HUES64 (cell line): ENCODE data around the gene MAPK1.

Source experiments
- H3K27ac ChIP-seq: 2 replicates; pipeline ENCODE4 v1.7.0; 2013; ENCODE audit warnings: low read depth, low read length, inconsistent platforms
- H3K27me3 ChIP-seq: 2 replicates; pipeline ENCODE4 v1.6.1; 2013; ENCODE audit warnings: mild to moderate bottlenecking, low read length; ENCODE audit not compliant: insufficient read depth
- H3K36me3 ChIP-seq: 2 replicates; pipeline ENCODE4 v1.6.1; 2013; ENCODE audit warnings: mild to moderate bottlenecking, low read length; ENCODE audit not compliant: insufficient read depth
- H3K4me1 ChIP-seq: 2 replicates; pipeline ENCODE4 v1.6.1; 2013; ENCODE audit warnings: mild to moderate bottlenecking, low read length, moderate library complexity; ENCODE audit not compliant: insufficient read depth
- H3K4me3 ChIP-seq: 2 replicates; pipeline ENCODE4 v1.5.1; 2013; ENCODE audit warnings: mild to moderate bottlenecking, low read length, moderate library complexity
- H3K9ac ChIP-seq: 2 replicates; pipeline ENCODE4 v1.6.1; 2013; ENCODE audit warnings: mild to moderate bottlenecking, low read depth, low read length
- H3K9me3 ChIP-seq: 2 replicates; pipeline ENCODE4 v1.6.1; 2013; ENCODE audit warnings: low read depth, low read length; ENCODE audit not compliant: insufficient read depth
- WGBS: fragments of 150-250, 120-280 bp; methylation state at CpG from one replicate; pipeline ENCODE4 v1.1.7; 2013; ENCODE audit warnings: missing lambda C conversion rate; 5-methylcytosine and 5-hydroxymethylcytosine counted together

The MAPK1 gene

GRCh38 chr22:21714059-21714770, 153.2 kb downstream of the MAPK1 start:
- no peaks in the 10 kb centered on the region for H3K4me1 ChIP-seq
- no peaks in the 10 kb centered on the region for H3K9me3 ChIP-seq
- peaks cover 5% of the 10 kb centered on the region; the same call in 1 of the 2 replicates for H3K36me3 ChIP-seq
- WGBS = 94% methylated on average over 32 of the region's 32 CpGs
- no peaks in the 10 kb centered on the region for H3K27me3 ChIP-seq
- no peak overlapping the region for H3K4me3 ChIP-seq
- H3K9ac ChIP-seq = no peak overlapping the region
- no peak overlapping the region for H3K27ac ChIP-seq

GRCh38 chr22:21713428-21714058, 153.9 kb downstream of the MAPK1 start:
- no peak overlapping the region for H3K27ac ChIP-seq
- no peak overlapping the region for H3K4me3 ChIP-seq
- peaks cover 6% of the 10 kb centered on the region; the same call in 1 of the 2 replicates for H3K36me3 ChIP-seq
- H3K9me3 ChIP-seq = no peaks in the 10 kb centered on the region
- H3K9ac ChIP-seq = no peak overlapping the region
- H3K4me1 ChIP-seq = no peaks in the 10 kb centered on the region
- H3K27me3 ChIP-seq = no peaks in the 10 kb centered on the region
- 84% methylated on average over 9 of the region's 9 CpGs for WGBS

GRCh38 chr22:21712751-21713427, 154.6 kb downstream of the MAPK1 start:
- 61% methylated on average over 14 of the region's 14 CpGs for WGBS

GRCh38 chr22:21711851-21712250, 155.6 kb downstream of the MAPK1 start:
- H3K9ac ChIP-seq = no peak overlapping the region
- no peak overlapping the region for H3K27ac ChIP-seq
- no peaks in the 10 kb centered on the region for H3K4me1 ChIP-seq
- no peak overlapping the region for H3K4me3 ChIP-seq
- H3K27me3 ChIP-seq = no peaks in the 10 kb centered on the region
- WGBS = 88% methylated on average over 4 of the region's 4 CpGs
- no peaks in the 10 kb centered on the region for H3K9me3 ChIP-seq
- H3K36me3 ChIP-seq = peaks cover 6% of the 10 kb centered on the region; the same call in 1 of the 2 replicates

More at GRCh38 chr22:21712751-21713427, 154.6 kb downstream of the MAPK1 start:
- H3K9me3 ChIP-seq = no peaks in the 10 kb centered on the region
- H3K4me3 ChIP-seq = no peak overlapping the region
- H3K27me3 ChIP-seq = no peaks in the 10 kb centered on the region
- H3K9ac ChIP-seq = no peak overlapping the region
- H3K27ac ChIP-seq = no peak overlapping the region
- H3K36me3 ChIP-seq = peaks cover 6% of the 10 kb centered on the region; the same call in 1 of the 2 replicates
- H3K4me1 ChIP-seq = no peaks in the 10 kb centered on the region

GRCh38 chr22:21710156-21710555, 157.3 kb downstream of the MAPK1 start:
- no peaks in the 10 kb centered on the region for H3K27me3 ChIP-seq
- H3K36me3 ChIP-seq = peaks cover 6% of the 10 kb centered on the region; the same call in 1 of the 2 replicates
- WGBS = 90% methylated on average over 7 of the region's 7 CpGs
- H3K4me1 ChIP-seq = no peaks in the 10 kb centered on the region
- H3K9ac ChIP-seq = no peak overlapping the region; the same call in 1 of the 2 replicates
- no peak overlapping the region for H3K4me3 ChIP-seq
- H3K27ac ChIP-seq = no peak overlapping the region
- no peaks in the 10 kb centered on the region for H3K9me3 ChIP-seq

GRCh38 chr22:21709688-21710087, 157.8 kb downstream of the MAPK1 start:
- Histone ChIP-seq H3K36me3 (peaks cover 6% of the 10 kb centered on the region; the same call in 1 of the 2 replicates), H3K4me1 (no peaks in the 10 kb centered on the region), H3K9ac (no peak overlapping the region), H3K9me3 (no peaks in the 10 kb centered on the region), H3K27ac (no peak overlapping the region), H3K4me3 (no peak overlapping the region), H3K27me3 (no peaks in the 10 kb centered on the region)
- 91% methylated on average over 8 of the region's 8 CpGs for WGBS

- H3K9me3 ChIP-seq = no peaks in the 10 kb centered on the region
- no peak overlapping the region for H3K4me3 ChIP-seq
- H3K27me3 ChIP-seq = no peaks in the 10 kb centered on the region
- H3K27ac ChIP-seq = no peak overlapping the region
- no peaks in the 10 kb centered on the region for H3K4me1 ChIP-seq
- WGBS = 95% methylated on average over 6 of the region's 6 CpGs
- H3K9ac ChIP-seq = no peak overlapping the region
- H3K36me3 ChIP-seq = peaks cover 6% of the 10 kb centered on the region; the same call in 1 of the 2 replicates
Measured at GRCh38 chr22:21708960-21709359, 158.5 kb downstream of the MAPK1 start.

GRCh38 chr22:21707677-21708076, 159.8 kb downstream of the MAPK1 start:
- no peaks in the 10 kb centered on the region for H3K4me1 ChIP-seq
- H3K9ac ChIP-seq = no peak overlapping the region
- peaks cover 12% of the 10 kb centered on the region; the same call in 1 of the 2 replicates for H3K36me3 ChIP-seq
- no peak overlapping the region for H3K4me3 ChIP-seq
- H3K9me3 ChIP-seq = no peaks in the 10 kb centered on the region
- 88% methylated on average over 3 of the region's 3 CpGs for WGBS
- no peaks in the 10 kb centered on the region for H3K27me3 ChIP-seq
- no peak overlapping the region for H3K27ac ChIP-seq
